AG08395 (cell line): ENCODE measurements around the gene FGF14.
A peak's percentile ranks its signal among the peaks of the same experiment; 100 is the strongest.
"Not testable (repeated sequence)": the region's sequence is repeated elsewhere in the genome, so short reads cannot be mapped to it uniquely, and the experiment has no call there.

Experiments used
- DNase-seq: peaks from one replicate; pipeline ENCODE4 v3.0.0; 2012; ENCODE audit warnings: mixed read lengths, low spot score

Gene FGF14

GRCh38 chr13:102195566-102196462 lies 206.0 kb downstream of the FGF14 start:
- no peak for DNase-seq

- DNase-seq = no peak
Measured at GRCh38 chr13:102192858-102193257, 209.0 kb downstream of the FGF14 start.

- no peak for DNase-seq
Measured at GRCh38 chr13:102191951-102192502, 209.8 kb downstream of the FGF14 start.

GRCh38 chr13:102190930-102191329 lies 210.9 kb downstream of the FGF14 start:
- no peak for DNase-seq

GRCh38 chr13:102187313-102187712 lies 214.5 kb downstream of the FGF14 start:
- DNase-seq = no peak

- DNase-seq = no peak
Measured at GRCh38 chr13:102185375-102185984, 216.4 kb downstream of the FGF14 start.

- no peak for DNase-seq
Measured at GRCh38 chr13:102183509-102184182, 218.2 kb downstream of the FGF14 start.

- DNase-seq = no peak
Measured at GRCh38 chr13:102182170-102182569, 219.7 kb downstream of the FGF14 start.

- no peak for DNase-seq
Measured at GRCh38 chr13:102177431-102177830, 224.4 kb downstream of the FGF14 start.

GRCh38 chr13:102176846-102177245 lies 225.0 kb downstream of the FGF14 start:
- no peak for DNase-seq

- DNase-seq = no peak
Measured at GRCh38 chr13:102172406-102172805, 229.4 kb downstream of the FGF14 start.

- no peak for DNase-seq
Measured at GRCh38 chr13:102170305-102170704, 231.5 kb downstream of the FGF14 start.

- DNase-seq = no peak
Measured at GRCh38 chr13:102169471-102170015, 232.3 kb downstream of the FGF14 start.

GRCh38 chr13:102152790-102153189 lies 249.1 kb downstream of the FGF14 start:
- no peak for DNase-seq

GRCh38 chr13:102147353-102147752 lies 254.5 kb downstream of the FGF14 start:
- no peak for DNase-seq

- DNase-seq = no peak
Measured at GRCh38 chr13:102145750-102146149, 256.1 kb downstream of the FGF14 start.

- no peak for DNase-seq
Measured at GRCh38 chr13:102142473-102142826, 259.4 kb downstream of the FGF14 start.

- peak; percentile 40 for DNase-seq
Measured at GRCh38 chr13:102141625-102142472, 260.0 kb downstream of the FGF14 start.

GRCh38 chr13:102139626-102140025 lies 262.2 kb downstream of the FGF14 start:
- no peak for DNase-seq

GRCh38 chr13:102138635-102139190 lies 263.1 kb downstream of the FGF14 start:
- no peak for DNase-seq

GRCh38 chr13:102137904-102138303 lies 263.9 kb downstream of the FGF14 start:
- not testable (repeated sequence) for DNase-seq
